Fibroblast of lung (primary cell): ENCODE results near the gene ARHGEF18. TPM values are rescaled to one million over a fixed set of nuclear protein-coding genes. Genes with fewer than 3 reads are reported as not detected.
A peak's percentile ranks its signal among the peaks of the same experiment; 100 is the strongest.

Source experiments
- DNase-seq, 2 donors: peaks; one replicate each; pipeline versions ENCODE4 v3.0.0 to v3.0.0-alpha.2; 2010; ENCODE audit warnings: low read depth in 2 of 2
- H2AFZ ChIP-seq: 2 replicates; pipeline ENCODE4 v1.5.1; 2012; ENCODE audit warnings: low read length, control low read depth, inconsistent platforms
- H3K27ac ChIP-seq: 2 replicates; pipeline ENCODE4 v1.5.1; 2011; ENCODE audit warnings: low read length, control low read depth; ENCODE audit not compliant: insufficient read depth
- H3K27me3 ChIP-seq: 2 replicates; pipeline ENCODE4 v1.5.1; 2011; ENCODE audit warnings: mild to moderate bottlenecking, low read length; ENCODE audit not compliant: control insufficient read depth, insufficient read depth
- H3K36me3 ChIP-seq: 2 replicates; pipeline ENCODE4 v1.5.1; 2011; ENCODE audit warnings: low read length; ENCODE audit not compliant: control insufficient read depth, insufficient read depth
- H3K4me1 ChIP-seq: 2 replicates; pipeline ENCODE4 v1.5.1; 2011; ENCODE audit warnings: low read length; ENCODE audit not compliant: control insufficient read depth, insufficient read depth; ENCODE audit errors: extremely low read depth
- H3K4me2 ChIP-seq: 2 replicates; pipeline ENCODE4 v1.5.1; 2011; ENCODE audit warnings: low read length, control low read depth; ENCODE audit not compliant: insufficient read depth; ENCODE audit errors: extremely low read depth
- H3K4me3 ChIP-seq, 4 experiments: fragments of 200-600 bp in 1 of 4; sonication (generic) in 1 of 4; replicated peaks in 1 of 4; 2 replicates each; pipeline ENCODE4 v1.5.1; 2011 to 2016; ENCODE audit warnings: low read length in 4 of 4, low read depth in 3 of 4, mild to moderate bottlenecking in 3 of 4, control low read depth in 2 of 4, inconsistent platforms in 1 of 4, mixed read lengths in 1 of 4; ENCODE audit not compliant: insufficient read depth in 1 of 4; ENCODE audit errors: control extremely low read depth in 1 of 4
- H3K79me2 ChIP-seq: 2 replicates; pipeline ENCODE4 v1.5.1; 2012; ENCODE audit warnings: mild to moderate bottlenecking, low read length, inconsistent platforms; ENCODE audit not compliant: control insufficient read depth, insufficient read depth
- H3K9ac ChIP-seq: 2 replicates; pipeline ENCODE4 v1.5.1; 2011; ENCODE audit warnings: mild to moderate bottlenecking, low read length, control low read depth; ENCODE audit not compliant: insufficient read depth
- H3K9me3 ChIP-seq: 2 replicates; pipeline ENCODE4 v1.5.1; 2012; ENCODE audit warnings: low read depth, low read length; ENCODE audit not compliant: control insufficient read depth, insufficient read depth
- H4K20me1 ChIP-seq: 2 replicates; pipeline ENCODE4 v1.5.1; 2011; ENCODE audit warnings: low read length; ENCODE audit not compliant: control insufficient read depth, insufficient read depth; ENCODE audit errors: extremely low read depth
- EZH2 ChIP-seq: IDR thresholded peaks from 2 replicates; pipeline ENCODE4 v1.5.1; 2012; ENCODE audit warnings: low read length, control low read depth, mild to moderate bottlenecking; ENCODE audit errors: missing control alignments
- polyA plus RNA-seq, 2 donors: library from polyadenylated mRNA; depleted of rRNA in 1 of 2; stranded (reverse) in 1 of 2; unstranded in 1 of 2; fragments of >200 nt; gene quantifications; 2 replicates each; pipeline ENCODE4 v1.2.1, GENCODE V29; 2011 to 2012; ENCODE audit warnings: missing spikeins in 1 of 2
- total RNA-seq: library from RNA; depleted of rRNA; stranded (reverse); fragments of >200 nt; gene quantifications from 2 replicates; pipeline ENCODE4 v1.2.1, GENCODE V29; 2014
- TF ChIP-seq, protein P1 (sequence below), 2 donors: IDR thresholded peaks in 1 of 2; conservative IDR thresholded peaks in 1 of 2; 1 replicate in 1 of 2; 2 replicates in 1 of 2; pipeline ENCODE4 v1.5.1; 2011 to 2012; ENCODE audit warnings: low read length in 2 of 2, control low read depth in 1 of 2, inconsistent platforms in 1 of 2, low read depth in 1 of 2, mild to moderate bottlenecking in 1 of 2

Gene ARHGEF18
- total and polyA plus RNA-seq, 2 donors (not counting 1 experiment from before 2014, with no cell fraction given), result 6.1 to 45.1 TPM

DNA sequence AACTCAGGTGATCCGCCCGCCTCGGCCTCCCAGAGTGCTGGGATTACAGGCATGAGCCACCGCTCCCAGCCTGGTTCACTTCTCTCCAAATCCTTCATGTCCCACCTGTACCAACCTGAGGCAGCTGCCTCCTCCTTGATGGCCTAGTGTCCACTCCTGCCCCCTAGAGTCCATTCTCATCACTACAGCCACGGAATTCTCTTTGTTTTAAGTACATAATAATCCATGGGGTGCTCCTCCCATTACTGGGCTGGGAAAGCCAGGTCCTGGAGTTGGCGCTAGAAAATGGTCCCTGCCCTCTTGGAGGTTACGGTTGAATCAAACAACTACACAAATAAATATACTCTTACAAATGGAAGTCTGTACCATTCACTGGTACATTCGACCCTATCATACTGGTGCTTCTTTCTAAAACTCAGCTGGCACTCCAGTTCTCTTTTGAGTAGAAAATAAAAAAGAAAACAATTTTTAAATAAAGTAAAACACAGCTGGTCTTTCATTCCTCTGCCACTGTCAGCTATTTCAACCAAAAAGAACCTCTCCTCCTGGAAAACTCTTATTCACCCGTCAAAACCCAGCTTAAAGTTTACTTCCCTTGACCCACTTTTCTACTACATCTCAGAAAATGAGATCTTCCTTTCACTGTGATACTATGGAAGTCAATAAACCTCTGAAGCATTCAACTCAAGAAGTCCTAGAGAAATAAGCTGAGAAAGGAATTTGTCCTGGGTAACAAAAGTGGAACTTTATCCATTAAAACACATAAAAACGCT is 22.4 kb upstream of the ARHGEF18 start:
- H3K27ac ChIP-seq, result no peak overlapping the region
- H3K9me3 ChIP-seq, result no peaks in the 10 kb centered on the region
- no peaks in the 10 kb centered on the region for H3K79me2 ChIP-seq
- H3K36me3 ChIP-seq, result no peaks in the 10 kb centered on the region
- H3K4me2 ChIP-seq, result no peak overlapping the region
- no peak overlapping the region for H3K4me3 ChIP-seq
- peak in 1 of 2 donors; percentile 11 for DNase-seq
- no peak overlapping the region for H2AFZ ChIP-seq
- no peaks in the 10 kb centered on the region for H4K20me1 ChIP-seq
- no peaks in the 10 kb centered on the region for H3K27me3 ChIP-seq
- no peak overlapping the region for H3K9ac ChIP-seq
- no peak for TF ChIP-seq EZH2
- TF ChIP-seq, protein P1, sequence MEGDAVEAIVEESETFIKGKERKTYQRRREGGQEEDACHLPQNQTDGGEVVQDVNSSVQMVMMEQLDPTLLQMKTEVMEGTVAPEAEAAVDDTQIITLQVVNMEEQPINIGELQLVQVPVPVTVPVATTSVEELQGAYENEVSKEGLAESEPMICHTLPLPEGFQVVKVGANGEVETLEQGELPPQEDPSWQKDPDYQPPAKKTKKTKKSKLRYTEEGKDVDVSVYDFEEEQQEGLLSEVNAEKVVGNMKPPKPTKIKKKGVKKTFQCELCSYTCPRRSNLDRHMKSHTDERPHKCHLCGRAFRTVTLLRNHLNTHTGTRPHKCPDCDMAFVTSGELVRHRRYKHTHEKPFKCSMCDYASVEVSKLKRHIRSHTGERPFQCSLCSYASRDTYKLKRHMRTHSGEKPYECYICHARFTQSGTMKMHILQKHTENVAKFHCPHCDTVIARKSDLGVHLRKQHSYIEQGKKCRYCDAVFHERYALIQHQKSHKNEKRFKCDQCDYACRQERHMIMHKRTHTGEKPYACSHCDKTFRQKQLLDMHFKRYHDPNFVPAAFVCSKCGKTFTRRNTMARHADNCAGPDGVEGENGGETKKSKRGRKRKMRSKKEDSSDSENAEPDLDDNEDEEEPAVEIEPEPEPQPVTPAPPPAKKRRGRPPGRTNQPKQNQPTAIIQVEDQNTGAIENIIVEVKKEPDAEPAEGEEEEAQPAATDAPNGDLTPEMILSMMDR (conservative IDR thresholded peaks at IDR 0.05 in 1 of 2, IDR thresholded peaks at IDR 0.05 in 1 of 2; ENCODE audit: low read depth in 1 of 2, low read length in 2 of 2), result peak; percentile 10 to 24
- no peaks in the 10 kb centered on the region for H3K4me1 ChIP-seq

DNA sequence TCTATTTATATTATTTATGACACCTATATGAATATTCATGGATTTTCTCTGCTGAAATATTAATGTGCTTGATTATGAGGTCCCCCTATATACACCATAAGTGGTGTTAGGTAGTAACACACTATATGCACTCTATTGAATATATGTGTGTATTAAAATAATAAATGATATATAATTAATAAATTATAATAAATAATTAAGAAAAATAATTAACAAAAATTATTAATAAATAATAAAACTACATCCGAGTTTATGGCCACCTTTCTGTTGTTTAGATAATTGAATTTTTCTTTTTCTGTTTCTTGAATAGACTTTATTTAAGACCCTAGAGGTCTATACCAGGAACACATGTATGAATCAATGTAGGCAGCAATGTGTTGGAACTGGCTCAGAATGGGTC is 20.9 kb upstream of the ARHGEF18 start:
- Histone ChIP-seq H3K9me3 (no peaks in the 10 kb centered on the region), H3K4me1 (no peaks in the 10 kb centered on the region), H3K4me3 (no peak overlapping the region), H2AFZ (no peak overlapping the region), H3K79me2 (no peaks in the 10 kb centered on the region), H3K27ac (no peak overlapping the region), H4K20me1 (no peaks in the 10 kb centered on the region), H3K4me2 (no peak overlapping the region), H3K9ac (no peak overlapping the region), H3K36me3 (no peaks in the 10 kb centered on the region), H3K27me3 (no peaks in the 10 kb centered on the region)
- TF ChIP-seq, protein P1 (conservative IDR thresholded peaks at IDR 0.05 in 1 of 2, IDR thresholded peaks at IDR 0.05 in 1 of 2; ENCODE audit: low read depth in 1 of 2, low read length in 2 of 2), result no peak
- TF ChIP-seq EZH2, result no peak
- no peak for DNase-seq

DNA sequence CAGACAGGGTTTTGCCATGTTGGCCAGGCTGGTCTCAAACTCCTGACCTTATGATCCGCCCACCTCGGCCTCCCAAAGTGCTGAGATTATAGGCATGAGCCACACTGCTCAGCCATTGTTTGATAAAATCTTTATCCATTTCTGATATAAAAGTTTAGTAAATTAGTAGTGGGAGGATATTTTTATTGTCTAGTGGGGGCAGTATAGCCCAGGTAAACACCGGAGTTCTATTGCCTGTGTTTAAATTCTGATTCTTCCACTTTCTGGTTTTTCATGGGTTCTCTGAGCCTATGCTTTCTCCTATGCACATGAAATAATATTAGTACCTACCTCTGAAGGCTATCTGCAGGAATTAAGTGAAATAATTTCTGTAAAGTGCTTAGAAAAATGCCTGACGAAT is 20.1 kb upstream of the ARHGEF18 start:
- Histone ChIP-seq H3K27ac (no peak overlapping the region), H3K36me3 (no peaks in the 10 kb centered on the region), H3K79me2 (no peaks in the 10 kb centered on the region), H3K27me3 (no peaks in the 10 kb centered on the region), H3K9me3 (no peaks in the 10 kb centered on the region), H3K4me2 (no peak overlapping the region), H3K4me3 (no peak overlapping the region), H4K20me1 (no peaks in the 10 kb centered on the region), H2AFZ (no peak overlapping the region), H3K4me1 (no peaks in the 10 kb centered on the region), H3K9ac (no peak overlapping the region)
- TF ChIP-seq, protein P1 (conservative IDR thresholded peaks at IDR 0.05 in 1 of 2, IDR thresholded peaks at IDR 0.05 in 1 of 2; ENCODE audit: low read depth in 1 of 2, low read length in 2 of 2), result no peak
- TF ChIP-seq EZH2, result no peak
- DNase-seq, result no peak
